Right renal cortex interstitium (tissue), 3 donors: ENCODE results near the gene APLF. TPM values are rescaled to one million over a fixed set of nuclear protein-coding genes. Genes with fewer than 3 reads are reported as not detected.
A peak's percentile ranks its signal among the peaks of the same experiment; 100 is the strongest.
"Not testable (repeated sequence)": the region's sequence is repeated elsewhere in the genome, so short reads cannot be mapped to it uniquely, and the experiment has no call there.

Source experiments
- DNase-seq, 3 donors: peaks; one replicate each; pipeline ENCODE4 v3.0.0-alpha.2; 2013; ENCODE audit warnings: low read depth in 3 of 3, low spot score in 2 of 3
- polyA plus RNA-seq, 3 donors: library from polyadenylated mRNA; unstranded; fragments of 120-200 nt; gene quantifications; one replicate each; pipeline ENCODE4 v1.2.1, GENCODE V29; 2013; ENCODE audit not compliant: insufficient read length in 3 of 3

APLF gene
- polyA plus RNA-seq, 3 donors, result 3.5 to 4.1 (median 3.9) TPM

GRCh38 chr2:68569604-68570003 is 102.2 kb downstream of the APLF start:
- no peak for DNase-seq

GRCh38 chr2:68570434-68570833 is 103.0 kb downstream of the APLF start:
- DNase-seq, result not testable (repeated sequence)

GRCh38 chr2:68574202-68574791 is 106.9 kb downstream of the APLF start:
- DNase-seq, result no peak

GRCh38 chr2:68577183-68577582 is 109.8 kb downstream of the APLF start:
- DNase-seq, result no peak

GRCh38 chr2:68579689-68580088 is 112.3 kb downstream of the APLF start:
- no peak for DNase-seq

GRCh38 chr2:68588589-68588988 is 121.2 kb downstream of the APLF start:
- DNase-seq, result no peak

GRCh38 chr2:68589963-68590362 is 122.6 kb downstream of the APLF start:
- no peak for DNase-seq

GRCh38 chr2:68590702-68591101 is 123.3 kb downstream of the APLF start:
- DNase-seq, result no peak

GRCh38 chr2:68591225-68591624 is 123.8 kb downstream of the APLF start:
- no peak for DNase-seq

GRCh38 chr2:68594041-68594440 is 126.7 kb downstream of the APLF start:
- DNase-seq, result no peak

GRCh38 chr2:68594674-68595492 is 127.5 kb downstream of the APLF start:
- peak in 1 of 3 donors; percentile 8 for DNase-seq

- not testable (repeated sequence) for DNase-seq
These were observed 128.1 kb downstream of the APLF start for GRCh38 chr2:68595493-68595785.

GRCh38 chr2:68600495-68600894 is 133.1 kb downstream of the APLF start:
- not testable (repeated sequence) for DNase-seq

- DNase-seq, result no peak
These were observed 135.7 kb downstream of the APLF start for GRCh38 chr2:68603059-68603458.

- DNase-seq, result no peak
These were observed 136.7 kb downstream of the APLF start for GRCh38 chr2:68604077-68604476.

- no peak for DNase-seq
These were observed 138.6 kb downstream of the APLF start for GRCh38 chr2:68605939-68606338.

GRCh38 chr2:68606759-68607158 is 139.4 kb downstream of the APLF start:
- no peak for DNase-seq

GRCh38 chr2:68607837-68608236 is 140.5 kb downstream of the APLF start:
- DNase-seq, result no peak

- DNase-seq, result no peak
These were observed 145.6 kb downstream of the APLF start for GRCh38 chr2:68612765-68613519.

GRCh38 chr2:68620772-68621171 is 153.4 kb downstream of the APLF start:
- DNase-seq, result no peak

- no peak for DNase-seq
These were observed 156.4 kb downstream of the APLF start for GRCh38 chr2:68623820-68624219.

- no peak for DNase-seq
These were observed 160.2 kb downstream of the APLF start for GRCh38 chr2:68627615-68628014.
